GM23338 (cell line): ENCODE data around the gene TPO. TPM values are rescaled to one million over a fixed set of nuclear protein-coding genes. Genes with fewer than 3 reads are reported as not detected.

Experiments used
- ATAC-seq: fragments of 200-7000 bp; cut with Tn5 transposase; 3 replicates; pipeline ENCODE4 v1.9.1; 2020
- DNase-seq: peaks from one replicate; pipeline ENCODE4 v3.0.0-alpha.2; 2015; ENCODE audit warnings: low spot score
- H2AFZ ChIP-seq: fragments of 200-600 bp; sonication (generic); 2 replicates; pipeline ENCODE4 v1.8.0; 2016; ENCODE audit warnings: antibody characterized with exemption, mild to moderate bottlenecking, moderate library complexity
- H3F3A ChIP-seq: fragments of 200-600 bp; sonication (generic); replicated peaks from 2 replicates; pipeline ENCODE4 v1.8.0; 2017; ENCODE audit warnings: antibody characterized with exemption, mixed run types, low read depth
- H3K27ac ChIP-seq: fragments of 200-600 bp; sonication (generic); 2 replicates; pipeline ENCODE4 v1.6.1; 2016; ENCODE audit warnings: low read depth
- H3K27me3 ChIP-seq: fragments of 200-600 bp; sonication (generic); 2 replicates; pipeline ENCODE4 v1.8.0; 2016; ENCODE audit warnings: mild to moderate bottlenecking, mixed run types, moderate library complexity; ENCODE audit not compliant: insufficient read depth
- H3K36me3 ChIP-seq: fragments of 200-600 bp; sonication (generic); 2 replicates; pipeline ENCODE4 v1.8.0; 2016; ENCODE audit warnings: mild to moderate bottlenecking; ENCODE audit not compliant: insufficient read depth
- H3K4me1 ChIP-seq: fragments of 200-600 bp; sonication (generic); 2 replicates; pipeline ENCODE4 v1.8.0; 2016; ENCODE audit warnings: mild to moderate bottlenecking, moderate library complexity; ENCODE audit not compliant: insufficient read depth
- H3K4me2 ChIP-seq: fragments of 200-600 bp; sonication (generic); 2 replicates; pipeline ENCODE4 v1.7.1; 2017; ENCODE audit warnings: mixed run types
- H3K4me3 ChIP-seq: fragments of 200-600 bp; sonication (generic); 2 replicates; pipeline ENCODE4 v1.6.1; 2016; ENCODE audit warnings: mixed run types
- H3K79me2 ChIP-seq: fragments of 200-600 bp; sonication (generic); replicated peaks from 2 replicates; pipeline ENCODE4 v1.8.0; 2017; ENCODE audit warnings: mild to moderate bottlenecking; ENCODE audit not compliant: insufficient read depth
- H3K9me2 ChIP-seq: fragments of 200-600 bp; sonication (generic); 2 replicates; pipeline ENCODE4 v1.8.0; 2017; ENCODE audit not compliant: insufficient read depth
- H4K20me1 ChIP-seq: fragments of 200-600 bp; sonication (generic); replicated peaks from 2 replicates; pipeline ENCODE4 v1.8.0; 2017; ENCODE audit warnings: mild to moderate bottlenecking; ENCODE audit not compliant: insufficient read depth
- H3K27ac Mint-ChIP-seq: 2 replicates; pipeline ENCODE4 v1.8.0; 2020; ENCODE audit warnings: inconsistent platforms, mild to moderate bottlenecking, moderate library complexity, mixed read lengths
- H3K27me3 Mint-ChIP-seq: 3 replicates; pipeline ENCODE4 v1.8.0; 2022; ENCODE audit warnings: low read depth, mild to moderate bottlenecking, moderate library complexity, mixed read lengths, inconsistent platforms; ENCODE audit not compliant: insufficient read depth, poor library complexity
- H3K36me3 Mint-ChIP-seq: 3 replicates; pipeline ENCODE4 v1.8.0; 2021; ENCODE audit warnings: low read depth, mild to moderate bottlenecking, inconsistent platforms, moderate library complexity, mixed read lengths
- H3K4me1 Mint-ChIP-seq: 3 replicates; pipeline ENCODE4 v1.8.0; 2020; ENCODE audit warnings: mild to moderate bottlenecking, inconsistent platforms, mixed read lengths
- H3K4me3 Mint-ChIP-seq: 3 replicates; pipeline ENCODE4 v1.8.0; 2021; ENCODE audit warnings: moderate library complexity, mild to moderate bottlenecking, inconsistent platforms, mixed read lengths
- H3K9me3 Mint-ChIP-seq: 3 replicates; pipeline ENCODE4 v1.8.0; 2020; ENCODE audit warnings: moderate library complexity, mild to moderate bottlenecking, inconsistent platforms, mixed read lengths
- CREB1 ChIP-seq: fragments of 250-450 bp; sonication (Bioruptor Pico); IDR thresholded peaks from 2 replicates; pipeline ENCODE4 v1.5.0; 2020; ENCODE audit warnings: low read depth, mild to moderate bottlenecking, moderate library complexity
- CTCF ChIP-seq, 2 experiments: fragments of 200-600 bp in 1 of 2; sonication (generic) in 1 of 2; conservative IDR thresholded peaks; 2 replicates each; pipeline versions ENCODE4 v1.5.1 to v1.6.1; 2016 to 2017; ENCODE audit warnings: antibody characterized with exemption in 2 of 2, low read depth in 2 of 2, mild to moderate bottlenecking in 2 of 2, moderate library complexity in 1 of 2
- EZH2phosphoT487 ChIP-seq: fragments of 200-600 bp; sonication (generic); IDR thresholded peaks from one replicate; pipeline ENCODE4 v1.8.1; 2018; ENCODE audit warnings: antibody characterized with exemption; ENCODE audit not compliant: unreplicated experiment
- JUNB ChIP-seq: IDR thresholded peaks from one replicate; pipeline ENCODE4 v1.6.1; 2016; ENCODE audit warnings: antibody characterized with exemption; ENCODE audit not compliant: unreplicated experiment
- NANOG ChIP-seq: IDR thresholded peaks from 2 replicates; pipeline ENCODE4 v1.6.1; 2016; ENCODE audit warnings: antibody characterized with exemption, borderline replicate concordance
- POLR2AphosphoS5 ChIP-seq: IDR thresholded peaks from 2 replicates; pipeline ENCODE4 v1.6.1; 2016; ENCODE audit warnings: antibody characterized with exemption, low read depth
- REST ChIP-seq: IDR thresholded peaks from one replicate; pipeline ENCODE4 v1.6.1; 2018; ENCODE audit warnings: antibody characterized with exemption; ENCODE audit not compliant: unreplicated experiment
- STAT1 ChIP-seq: IDR thresholded peaks from one replicate; pipeline ENCODE4 v1.6.1; 2016; ENCODE audit warnings: antibody characterized with exemption; ENCODE audit not compliant: unreplicated experiment
- ZNF114 ChIP-seq: fragments of 250-450 bp; sonication (Bioruptor Pico); IDR thresholded peaks from 2 replicates; pipeline ENCODE4 v1.5.0; 2020; ENCODE audit warnings: mild to moderate bottlenecking, moderate library complexity
- ZNF331 ChIP-seq: fragments of 250-450 bp; sonication (Bioruptor Pico); IDR thresholded peaks from 2 replicates; pipeline ENCODE4 v1.5.0; 2020; ENCODE audit warnings: low read depth, mild to moderate bottlenecking, moderate library complexity
- polyA plus RNA-seq: library from polyadenylated mRNA; unstranded; fragments of >200 nt; fragmentation: Nextera tagmentation; extraction: Ambion mirVana; gene quantifications from 2 replicates; pipeline ENCODE4 v1.2.1, GENCODE V29; 2016
- total RNA-seq: library from RNA; depleted of rRNA; stranded (reverse); fragments of >200 nt; shearing (Covaris generic); gene quantifications from 2 replicates; pipeline ENCODE4 v1.2.3, GENCODE V29; 2014

Gene TPO
- total and polyA plus RNA-seq, 2 experiments from 2014 or later: 0.74 TPM; not detected in 1

GRCh38 chr2:1472350-1472749 is 59.1 kb downstream of the TPO start (continued):
- TF ChIP-seq CREB1 (CRISPR knock-in tag): no peak

GRCh38 chr2:1476617-1477195 is 63.4 kb downstream of the TPO start:
- Mint-ChIP-seq H3K27me3 (peaks cover 5% of the 10 kb centered on the region), H3K27ac (no peak overlapping the region), H3K9me3 (peaks cover 8% of the 10 kb centered on the region), H3K36me3 (peaks cover 6% of the 10 kb centered on the region; the same call in 2 of the 3 replicates), H3K4me1 (peaks cover 9% of the 10 kb centered on the region), H3K4me3 (no peak overlapping the region)
- H3F3A ChIP-seq: no peaks in the 10 kb centered on the region
- no peaks in the 10 kb centered on the region for H3K27me3 ChIP-seq
- H3K4me3 ChIP-seq: no peak overlapping the region
- no peaks in the 10 kb centered on the region for H3K36me3 ChIP-seq
- no peak overlapping the region for H2AFZ ChIP-seq
- no peaks in the 10 kb centered on the region for H3K9me2 ChIP-seq
- no peak for ATAC-seq
- no peaks in the 10 kb centered on the region for H4K20me1 ChIP-seq
- TF ChIP-seq NANOG: no peak
- no peak for TF ChIP-seq ZNF331 (CRISPR knock-in tag)
- no peak for TF ChIP-seq REST
- TF ChIP-seq EZH2phosphoT487: no peak
- TF ChIP-seq POLR2AphosphoS5: no peak
- no peak for TF ChIP-seq CREB1 (CRISPR knock-in tag)
- no peak for TF ChIP-seq STAT1
- TF ChIP-seq JUNB: no peak
- TF ChIP-seq ZNF114 (CRISPR knock-in tag): no peak
- no peak for TF ChIP-seq CTCF (conservative IDR thresholded peaks at IDR 0.05; ENCODE audit: low read depth in 2 of 2)
- no peak for DNase-seq
- H3K27ac ChIP-seq: no peak overlapping the region
- H3K4me2 ChIP-seq: no peak overlapping the region
- peaks cover 10% of the 10 kb centered on the region for H3K4me1 ChIP-seq
- no peaks in the 10 kb centered on the region for H3K79me2 ChIP-seq
